Urothelium cell line (cell line): ENCODE data around the gene BTBD16.

ENCODE experiments used
- DNase-seq: peaks from one replicate; pipeline ENCODE4 v3.0.0; 2011; ENCODE audit warnings: low spot score, mixed read lengths
- FAIRE-seq: peaks from 2 replicates; lab custom pipeline; 2011; peaks lifted over from hg19 to GRCh38; lab: Jason Lieb, UNC

The BTBD16 gene

DNA sequence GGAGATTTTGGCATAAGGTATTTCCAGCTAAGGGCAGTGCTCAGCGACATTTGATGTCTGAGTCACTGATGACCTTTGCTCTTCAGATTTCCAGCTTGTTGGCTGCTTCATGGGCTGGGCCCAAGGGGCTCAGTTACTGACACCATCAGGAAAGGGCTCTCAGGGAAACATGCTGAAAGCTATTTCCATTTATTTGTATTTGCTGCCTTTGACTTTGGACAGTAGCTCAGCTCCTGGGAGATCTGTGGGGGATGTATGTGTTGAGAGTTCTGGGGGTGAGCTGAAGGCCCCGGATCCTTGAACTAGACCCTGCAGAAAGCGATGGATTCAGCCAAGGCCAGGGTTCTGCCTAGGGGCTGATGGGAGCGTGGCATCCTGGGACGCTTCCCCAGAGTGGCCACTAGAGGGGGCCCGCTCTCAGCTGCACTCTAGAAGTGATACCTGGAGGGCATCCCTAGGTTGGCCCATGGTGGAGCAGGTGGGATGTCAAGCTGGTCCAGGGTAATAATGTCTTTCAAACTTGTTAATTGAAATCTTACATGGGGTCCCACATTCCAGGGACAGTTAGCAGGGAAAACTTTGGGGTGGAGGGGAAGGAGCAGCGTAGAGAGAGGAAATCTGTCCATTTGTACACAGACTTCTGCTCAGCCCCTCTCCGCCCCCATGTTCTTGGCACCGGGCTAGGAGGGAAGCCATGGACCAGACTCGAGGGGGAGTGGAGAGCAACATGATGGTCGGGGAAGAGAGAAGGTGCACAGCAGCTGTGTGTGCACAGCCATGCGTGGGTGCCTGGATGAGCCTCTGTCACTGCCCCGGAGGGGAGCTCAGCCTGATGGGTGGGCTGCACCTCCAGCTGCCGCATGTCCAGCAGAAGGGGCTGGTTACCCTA is 3.0 kb upstream of the BTBD16 start:
- no peak for FAIRE-seq

DNA sequence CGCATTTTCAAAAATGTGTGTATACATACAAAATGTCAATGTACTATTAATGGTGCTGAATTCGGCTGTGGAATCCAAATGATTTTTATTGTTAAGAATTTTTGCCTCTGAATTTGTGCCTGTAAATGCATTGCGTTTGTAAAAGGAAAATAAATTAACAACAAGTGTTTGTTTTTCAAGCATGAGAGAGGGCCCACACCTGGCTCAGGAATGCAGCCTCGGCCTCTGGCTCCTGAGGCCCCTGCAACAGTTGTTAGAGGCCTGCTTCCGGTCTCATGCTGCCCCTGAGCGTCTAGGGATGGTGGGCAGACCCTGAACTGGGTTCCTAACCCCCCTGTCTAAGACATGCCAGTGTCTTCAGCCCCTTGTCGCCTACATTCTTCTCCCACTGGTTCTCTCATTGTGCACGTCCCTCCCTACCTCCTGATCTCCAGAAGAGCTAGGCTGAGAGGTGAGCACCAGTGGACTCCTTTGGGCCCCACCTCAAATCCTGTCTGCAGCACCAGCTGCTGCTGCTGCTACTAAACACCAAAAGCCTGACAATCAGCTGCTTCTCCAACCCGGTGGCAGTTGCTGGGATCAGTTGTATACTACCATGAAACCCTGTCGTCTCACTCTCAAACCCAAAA is 1.9 kb upstream of the BTBD16 start:
- DNase-seq (no peak), FAIRE-seq (no peak)

More for the DNA sequence above, 3.0 kb upstream of the BTBD16 start:
- DNase-seq = peak; percentile 79

DNA sequence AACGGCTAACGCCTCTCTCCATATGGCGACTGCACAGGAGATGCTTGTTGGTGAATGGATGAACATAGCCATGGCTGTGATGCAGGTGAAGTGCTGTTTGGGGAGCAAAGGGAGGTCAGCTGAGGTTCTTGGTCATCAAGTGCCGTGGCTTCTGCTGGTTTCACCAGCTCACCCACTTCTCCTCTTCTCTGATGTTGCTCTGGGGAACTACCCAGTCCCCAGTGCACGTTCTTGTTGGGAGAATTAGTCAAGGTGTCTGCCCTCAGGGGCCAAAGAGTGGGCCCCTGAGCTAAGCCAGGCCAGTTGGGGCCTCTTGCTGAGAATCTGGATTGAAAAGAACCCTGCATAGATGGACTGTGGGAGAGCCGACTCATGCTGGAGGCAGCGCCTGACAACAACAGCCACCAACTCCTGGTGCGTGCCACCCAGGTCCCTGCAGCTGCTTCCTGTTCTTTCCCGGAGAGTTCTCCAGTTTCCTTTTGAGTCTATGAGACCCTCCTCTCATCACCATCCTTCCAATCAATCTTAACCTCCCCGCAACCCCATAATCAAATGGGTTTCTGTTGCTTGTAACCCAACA is 3.0 kb downstream of the BTBD16 start:
- no peak for DNase-seq
- no peak for FAIRE-seq

DNA sequence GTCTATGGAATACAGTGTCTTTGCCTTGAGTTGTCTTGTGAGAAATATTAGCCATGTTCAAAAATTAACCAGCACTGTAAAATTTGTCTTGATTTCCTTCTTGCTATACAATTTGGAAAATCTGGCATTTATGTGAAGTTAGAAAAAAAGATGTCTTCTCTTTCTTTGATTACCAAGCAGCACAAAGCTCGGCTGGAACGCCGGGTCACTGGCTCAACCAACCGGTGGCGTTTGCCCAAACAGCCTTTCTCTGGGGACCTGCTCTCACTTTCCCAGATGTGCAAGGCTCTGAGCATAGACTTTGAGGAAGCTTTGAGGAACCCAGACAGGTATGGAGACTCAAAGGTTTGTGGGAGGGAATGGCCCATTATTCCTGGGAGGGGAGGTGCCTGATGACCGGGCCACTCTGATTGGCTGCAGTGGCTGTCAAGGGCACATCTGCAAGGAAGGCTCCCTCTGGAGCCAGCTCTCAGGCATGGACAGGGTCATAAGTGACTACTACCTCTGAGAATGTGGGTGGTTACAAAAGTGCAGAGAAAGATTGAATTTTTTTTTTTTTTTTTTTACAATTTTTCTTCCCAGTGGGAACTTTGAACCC is 5.6 kb downstream of the BTBD16 start:
- FAIRE-seq (no peak), DNase-seq (no peak)

DNA sequence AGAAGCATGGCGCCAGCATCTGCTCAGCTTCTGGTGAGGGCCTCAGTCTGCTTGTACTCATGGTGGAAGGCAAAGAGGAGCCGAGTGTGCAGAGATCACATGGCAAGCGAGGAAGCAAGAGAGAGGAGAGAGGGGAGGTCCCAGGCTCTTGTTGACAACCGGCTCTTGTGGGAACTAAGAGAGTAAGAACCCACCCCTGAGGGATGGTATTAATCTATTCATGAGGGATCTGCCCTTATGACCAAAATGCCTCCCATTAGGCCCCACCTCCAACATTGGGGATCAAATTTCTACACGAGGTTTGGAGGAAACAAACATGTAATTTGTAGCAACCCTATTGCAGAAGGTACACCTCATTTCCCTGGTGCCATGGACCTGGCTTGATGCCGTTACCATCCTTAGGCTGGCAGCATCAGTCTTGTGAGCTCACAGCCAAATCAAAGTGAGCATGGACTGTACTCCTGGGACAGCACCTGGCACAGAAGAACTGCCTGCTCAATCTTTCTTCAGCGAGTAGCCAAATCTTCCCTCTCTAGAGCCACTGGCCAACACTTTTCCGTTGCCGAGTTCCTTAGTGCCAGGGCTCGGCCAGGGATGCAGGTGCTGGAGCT is 6.5 kb downstream of the BTBD16 start:
- FAIRE-seq = no peak
- DNase-seq = no peak

DNA sequence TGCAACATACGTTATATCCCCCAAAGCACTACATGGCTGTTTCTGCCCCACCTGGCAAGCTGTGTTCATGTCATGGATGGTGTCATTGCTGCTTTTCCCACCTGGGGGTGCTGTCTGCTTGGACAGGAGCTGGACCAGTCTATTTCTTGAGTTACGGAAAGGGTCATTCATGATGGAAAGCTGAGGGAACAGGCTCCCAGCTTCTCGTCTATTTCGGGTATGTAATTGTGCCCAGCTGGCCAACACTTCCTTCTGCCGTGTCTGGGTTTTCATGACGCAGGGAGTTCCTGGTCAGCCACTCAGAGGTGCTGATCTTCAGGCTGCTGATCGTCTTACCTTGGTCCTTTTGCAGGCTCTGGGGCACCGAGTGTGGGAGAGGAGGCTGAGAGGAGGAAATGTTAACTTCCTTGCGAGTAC is 8.6 kb downstream of the BTBD16 start:
- DNase-seq = no peak
- FAIRE-seq = no peak

DNA sequence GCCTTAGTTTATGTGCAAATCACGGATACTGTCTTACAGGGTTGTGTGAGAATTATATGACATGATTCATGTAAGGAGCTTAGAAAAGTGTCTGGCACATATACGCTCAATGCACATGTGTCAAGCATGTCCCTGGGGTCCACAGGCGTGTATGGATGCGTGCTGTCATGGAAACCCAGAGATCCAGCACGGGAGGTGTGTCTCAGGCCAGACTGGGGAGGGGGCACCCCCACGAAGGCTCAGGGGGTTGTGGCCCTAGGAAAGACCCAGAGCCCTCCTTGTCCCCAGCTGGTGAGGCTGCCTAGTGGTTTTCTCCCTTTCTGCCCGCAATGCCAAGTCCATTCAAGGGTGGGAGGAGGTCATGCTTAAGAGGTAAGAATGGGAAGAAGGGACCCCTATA is 9.1 kb downstream of the BTBD16 start:
- FAIRE-seq (no peak), DNase-seq (no peak)

DNA sequence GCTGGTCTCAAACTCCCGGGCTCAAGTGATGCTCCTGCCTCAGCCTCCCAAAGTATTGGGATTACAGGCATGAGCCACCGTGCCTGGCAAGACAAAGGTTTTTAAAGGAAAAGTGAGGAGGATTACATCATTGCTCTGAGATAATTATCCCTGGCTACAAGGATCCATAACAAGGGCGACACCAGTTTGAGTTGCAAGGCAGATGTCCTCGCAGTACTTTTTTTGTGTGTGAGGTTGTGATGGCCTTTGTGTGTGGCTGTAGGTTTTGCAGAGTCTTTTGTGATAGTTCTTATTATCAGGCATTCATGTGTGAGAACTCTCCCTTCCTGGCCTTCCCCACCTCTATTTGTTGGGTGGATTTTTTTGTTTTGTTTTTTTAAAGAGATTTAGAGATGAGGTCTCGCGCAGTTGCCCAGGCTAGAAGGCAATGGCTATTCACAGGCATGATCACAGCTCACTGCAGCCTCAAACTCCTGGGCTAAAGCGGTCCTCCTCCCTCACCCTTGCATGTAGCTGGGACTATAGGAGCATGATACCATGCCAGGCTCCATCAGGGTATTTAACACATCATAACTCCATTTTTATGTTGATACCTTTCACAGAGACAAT is 10.0 kb downstream of the BTBD16 start:
- no peak for FAIRE-seq
- DNase-seq = no peak

DNA sequence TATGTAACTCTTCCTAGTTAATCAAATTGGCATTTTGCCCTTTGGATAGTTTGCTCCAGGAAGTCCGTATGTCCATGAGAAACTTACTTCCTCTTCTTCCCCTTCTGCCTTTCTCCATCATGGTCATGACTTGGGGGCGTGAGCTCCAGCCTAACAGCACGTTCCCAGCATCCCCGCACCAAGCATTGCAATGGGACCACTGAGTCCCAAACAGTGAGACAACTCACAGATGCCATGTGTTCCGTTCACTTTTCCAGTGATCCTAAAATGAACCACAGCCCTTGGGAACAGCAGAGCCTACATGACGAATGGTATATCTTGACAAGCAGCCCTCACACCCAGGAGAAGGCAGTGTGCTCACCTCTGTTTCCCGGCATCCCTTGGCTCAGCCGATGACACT is 10.7 kb downstream of the BTBD16 start:
- DNase-seq (no peak), FAIRE-seq (no peak)

DNA sequence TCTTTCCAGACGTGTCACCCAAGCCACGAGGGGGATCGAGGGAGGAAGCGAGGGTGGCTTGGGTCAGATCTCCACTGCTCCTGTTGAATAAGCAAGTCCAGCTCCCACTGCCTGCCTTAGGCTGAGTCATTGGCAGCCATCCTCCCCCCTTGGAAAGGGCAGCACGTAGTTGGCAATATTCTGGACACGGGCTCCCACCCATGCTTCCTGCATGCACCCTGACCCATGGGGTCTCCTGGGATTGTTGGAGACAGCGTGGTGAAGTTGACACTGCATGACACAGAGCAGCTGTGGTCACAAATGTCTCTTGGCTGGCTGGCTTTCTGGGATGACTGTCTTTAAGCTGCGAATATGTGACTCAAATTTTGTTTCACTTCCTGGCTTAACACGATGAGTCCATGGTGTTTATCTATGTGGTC is 11.2 kb downstream of the BTBD16 start:
- FAIRE-seq = peak; percentile 32
- DNase-seq = no peak

DNA sequence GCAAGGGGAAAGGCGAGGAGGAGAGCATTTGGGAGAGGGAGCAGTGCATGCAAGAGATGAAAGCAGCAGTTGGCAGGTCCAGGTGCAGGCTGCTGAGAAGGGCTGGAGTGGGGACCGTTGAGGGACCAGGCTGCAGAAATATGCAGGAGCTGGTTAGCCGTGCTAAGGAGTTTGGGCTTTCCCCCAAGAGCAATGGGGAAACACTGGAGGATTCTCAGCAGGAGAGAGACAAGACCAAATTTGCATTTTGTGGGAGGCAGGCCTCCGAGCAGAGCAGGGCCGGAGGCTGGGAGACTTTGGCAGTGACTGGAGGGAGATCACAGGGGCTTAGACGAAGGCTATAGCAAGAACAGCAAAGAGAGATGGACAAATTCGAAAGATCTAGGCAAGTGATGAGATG is 11.8 kb downstream of the BTBD16 start:
- DNase-seq (no peak), FAIRE-seq (no peak)

DNA sequence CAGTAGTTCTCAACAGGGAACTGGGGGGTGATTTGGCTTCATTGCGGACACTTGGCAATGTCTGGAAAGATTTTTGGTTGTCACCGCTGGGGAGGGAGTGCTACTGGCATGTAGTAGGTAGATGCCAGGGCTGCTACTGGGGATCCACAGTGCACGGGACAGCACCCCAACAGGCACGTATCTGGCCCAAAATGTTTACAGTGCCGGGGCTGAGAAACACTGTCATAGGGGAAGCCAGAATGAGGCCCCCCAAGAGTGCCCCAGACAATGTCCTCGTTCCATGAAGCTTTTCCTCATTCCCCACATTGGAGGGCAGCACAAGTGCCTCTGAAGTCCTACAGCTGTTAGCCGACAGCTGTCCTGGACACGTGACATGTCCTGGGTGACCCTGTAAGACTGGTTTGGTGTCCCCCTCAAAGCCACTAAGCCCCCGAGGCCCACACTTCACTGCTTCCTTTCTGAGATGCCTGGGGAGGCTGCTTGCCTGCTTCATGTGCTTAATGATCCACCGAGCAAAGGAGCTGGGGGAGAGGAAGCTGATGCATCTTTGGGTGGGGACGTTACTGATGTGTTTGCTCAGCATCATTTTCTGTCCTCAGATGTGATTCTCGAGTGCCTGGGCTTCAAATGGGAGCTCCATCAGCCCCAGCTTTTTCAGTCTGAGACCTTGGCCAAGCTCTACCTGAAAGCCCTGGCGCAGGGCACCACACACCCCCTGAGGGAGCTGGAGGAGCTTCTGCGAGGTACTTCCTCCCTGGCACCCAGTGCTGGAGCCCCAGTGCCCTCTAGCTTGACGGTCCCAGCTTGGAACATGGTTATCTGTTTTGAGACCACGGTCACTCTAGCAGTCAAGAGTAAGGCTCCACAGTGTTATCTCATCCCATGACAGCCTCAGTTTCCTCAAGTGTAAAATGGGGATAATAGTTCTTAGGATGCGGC is 14.7 kb downstream of the BTBD16 start:
- DNase-seq (no peak), FAIRE-seq (no peak)

DNA sequence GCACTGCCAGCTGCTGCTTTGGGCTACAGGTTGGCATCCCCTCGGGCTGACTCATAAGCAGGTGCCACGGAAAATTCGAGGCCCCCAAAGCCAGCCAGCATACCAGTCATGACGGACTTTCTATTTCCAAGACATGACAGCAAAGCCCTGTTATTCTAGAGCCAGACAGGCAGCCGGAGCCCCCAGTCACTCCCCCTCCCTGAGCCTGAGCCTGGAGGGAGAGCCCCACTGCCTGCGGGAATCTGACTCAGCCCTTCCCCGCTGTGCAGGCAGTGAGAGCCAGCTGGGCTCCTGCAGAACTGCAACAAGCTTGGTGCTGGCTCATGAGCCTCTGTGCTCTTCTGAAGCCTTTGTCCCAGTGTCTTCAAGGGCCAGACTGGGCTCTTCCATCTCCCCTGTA is 15.8 kb downstream of the BTBD16 start:
- DNase-seq (peak; percentile 73), FAIRE-seq (no peak)

DNA sequence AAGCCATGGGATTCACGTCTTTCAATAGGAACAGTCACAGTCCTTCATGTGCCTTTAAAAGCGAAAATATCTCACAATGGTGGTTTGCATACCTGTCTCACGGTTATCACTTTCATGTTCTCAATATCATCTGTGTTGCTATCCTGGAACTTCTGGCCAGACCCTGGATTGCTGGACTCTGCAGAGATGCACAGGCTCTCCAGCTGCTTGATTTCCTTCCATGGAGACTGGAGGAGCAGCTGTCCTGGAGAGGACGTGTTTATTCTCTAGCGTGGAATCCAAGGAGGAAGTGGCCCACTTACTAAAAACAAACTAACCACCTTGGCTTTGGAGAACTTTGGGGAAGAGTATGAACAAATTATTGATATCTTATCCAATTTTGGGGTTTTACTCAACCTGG is 16.5 kb downstream of the BTBD16 start:
- no peak for DNase-seq
- FAIRE-seq = no peak

DNA sequence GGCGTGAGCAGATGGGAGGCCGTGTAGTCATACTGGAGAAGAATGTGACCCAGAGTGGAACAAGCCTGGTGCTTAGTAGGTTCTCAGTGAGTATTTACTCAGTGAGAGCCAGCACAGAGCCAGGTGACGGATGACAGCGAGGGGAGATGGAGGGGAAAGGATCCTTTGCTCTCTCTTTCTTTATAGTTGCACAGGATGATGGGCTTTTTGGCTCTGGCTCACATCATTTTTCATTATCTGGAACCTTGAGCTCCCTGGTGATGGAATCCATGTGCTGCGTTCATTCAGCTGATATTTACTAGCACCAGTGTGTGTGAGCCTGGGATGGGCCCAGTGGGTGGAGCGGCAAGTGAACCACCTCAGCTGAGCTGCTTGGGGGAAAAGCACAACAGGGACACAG is 17.2 kb downstream of the BTBD16 start:
- FAIRE-seq = no peak
- no peak for DNase-seq

DNA sequence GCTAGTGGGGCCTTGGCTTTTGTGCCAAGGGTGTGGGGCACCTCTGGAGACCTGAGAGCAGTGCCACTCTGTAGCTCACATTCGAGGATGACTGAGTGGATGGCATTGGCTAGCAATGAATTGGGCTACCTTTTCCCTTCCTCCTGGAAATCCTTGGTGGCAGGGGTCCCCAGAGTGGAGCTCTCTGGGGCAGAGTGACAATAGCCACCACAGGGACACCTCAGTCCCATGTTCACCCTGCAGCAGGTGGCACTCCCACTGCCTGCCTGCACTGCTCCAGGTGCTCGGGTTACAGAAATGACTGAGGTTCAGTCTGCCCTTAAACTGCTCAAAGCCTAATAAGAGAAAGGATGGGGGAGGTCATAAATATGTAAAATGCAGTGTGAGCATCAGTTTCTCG is 17.8 kb downstream of the BTBD16 start:
- DNase-seq (no peak), FAIRE-seq (no peak)

DNA sequence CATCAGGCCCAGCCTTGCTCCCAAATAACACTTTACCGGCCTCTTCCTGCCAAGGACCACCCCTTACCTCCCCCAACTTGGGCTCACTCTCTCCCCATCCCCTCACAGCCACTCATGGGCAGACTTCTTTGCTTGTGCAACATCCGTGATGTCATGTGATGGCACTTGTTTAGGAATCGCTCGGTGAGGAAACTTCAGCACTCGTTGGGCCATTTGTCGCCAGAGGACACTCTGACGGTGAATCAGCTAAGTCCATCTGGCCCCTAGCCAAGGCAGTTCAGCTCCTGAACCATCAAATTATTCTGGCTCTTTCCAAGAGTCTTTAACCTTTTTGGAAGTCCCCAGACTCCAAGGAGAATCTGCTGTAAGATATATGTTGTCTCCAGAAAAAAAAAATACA is 19.2 kb downstream of the BTBD16 start:
- no peak for DNase-seq
- no peak for FAIRE-seq

DNA sequence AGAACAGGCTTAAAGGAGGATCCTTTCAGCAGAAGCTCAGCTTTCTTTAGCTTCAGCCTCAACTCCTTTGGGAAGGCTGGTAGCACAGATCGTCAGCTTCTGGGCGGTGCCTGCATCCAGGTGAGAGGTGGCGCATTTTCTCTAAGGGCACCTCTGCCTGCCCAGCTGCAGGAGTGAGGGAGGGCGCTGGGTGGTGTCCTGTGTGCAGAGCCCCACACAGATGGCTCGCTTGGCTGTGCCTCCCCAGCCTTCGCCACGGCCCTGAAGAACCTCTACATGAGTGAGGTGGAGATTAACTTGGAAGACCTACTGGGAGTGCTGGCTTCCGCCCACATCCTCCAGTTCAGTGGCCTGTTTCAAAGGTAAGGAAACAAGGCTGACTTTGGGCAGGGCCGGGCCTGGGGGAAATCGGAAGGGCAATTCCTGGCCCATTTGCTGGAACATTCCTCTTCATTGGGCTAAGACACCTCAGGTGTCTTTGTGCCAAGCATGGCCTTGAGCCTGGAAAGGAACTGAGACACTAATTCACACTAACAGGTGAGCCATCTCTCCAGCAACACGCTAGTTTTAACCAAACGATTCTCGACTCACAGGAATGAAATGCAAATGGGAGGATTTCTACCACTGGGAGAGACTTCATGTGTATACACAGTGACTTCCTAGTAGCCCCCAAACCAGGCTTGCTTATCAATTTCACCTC is 19.9 kb downstream of the BTBD16 start:
- FAIRE-seq = no peak
- no peak for DNase-seq

DNA sequence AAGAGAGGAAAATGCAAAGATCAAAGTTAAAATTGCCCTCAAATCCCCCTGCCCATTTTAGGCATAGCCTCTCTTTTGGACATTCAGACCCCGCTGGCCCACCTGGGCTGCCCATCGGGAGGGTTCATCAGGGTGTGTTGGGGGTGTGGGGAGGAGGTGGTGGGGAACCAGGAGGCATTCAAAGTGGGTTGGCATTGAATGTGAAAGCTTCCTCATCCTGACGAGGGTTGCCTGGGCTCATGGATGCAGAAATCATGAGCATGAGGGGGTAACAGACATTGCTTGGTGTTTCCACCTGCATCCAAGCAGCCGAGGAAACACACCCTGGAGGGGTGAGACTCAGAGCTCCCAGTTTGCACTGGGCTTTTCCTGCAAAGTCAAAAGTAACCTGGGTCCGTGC is 20.6 kb downstream of the BTBD16 start:
- DNase-seq (no peak), FAIRE-seq (no peak)
